Neural crest cell (in vitro differentiated cells): ENCODE measurements around the gene VWA8. TPM values are rescaled to one million over a fixed set of nuclear protein-coding genes. Genes with fewer than 3 reads are reported as not detected.

Experiments
- DNase-seq: peaks from one replicate; pipeline ENCODE4 v3.0.0; 2021; ENCODE audit warnings: low read depth, mixed read lengths, low spot score
- H3K27ac Mint-ChIP-seq: one replicate; pipeline ENCODE4 v1.8.0; 2021; ENCODE audit warnings: mild to moderate bottlenecking, mixed read lengths; ENCODE audit not compliant: unreplicated experiment
- H3K27me3 Mint-ChIP-seq: 2 replicates; pipeline ENCODE4 v1.8.0; 2021; ENCODE audit warnings: low read depth, mild to moderate bottlenecking, mixed read lengths
- H3K36me3 Mint-ChIP-seq: 2 replicates; pipeline ENCODE4 v1.8.0; 2021; ENCODE audit warnings: low read depth, mild to moderate bottlenecking, mixed read lengths
- H3K4me1 Mint-ChIP-seq: 2 replicates; pipeline ENCODE4 v1.8.0; 2021; ENCODE audit warnings: mixed read lengths
- H3K4me3 Mint-ChIP-seq: one replicate; pipeline ENCODE4 v1.8.0; 2021; ENCODE audit warnings: mild to moderate bottlenecking, mixed read lengths
- H3K9me3 Mint-ChIP-seq: 2 replicates; pipeline ENCODE4 v1.8.0; 2021; ENCODE audit warnings: mixed read lengths
- total RNA-seq: library from RNA; stranded (reverse); gene quantifications from 2 replicates; pipeline ENCODE4 v1.2.1, GENCODE V29; 2021
- TF ChIP-seq, protein P1 (sequence below): fragments of 200-600 bp; sonication (generic); conservative IDR thresholded peaks from 2 replicates; pipeline ENCODE4 v1.5.0; 2021; ENCODE audit warnings: antibody characterized with exemption, mild to moderate bottlenecking

Gene VWA8
- total RNA-seq, 1 donor from 2014 or later, result 19.5 TPM

DNA sequence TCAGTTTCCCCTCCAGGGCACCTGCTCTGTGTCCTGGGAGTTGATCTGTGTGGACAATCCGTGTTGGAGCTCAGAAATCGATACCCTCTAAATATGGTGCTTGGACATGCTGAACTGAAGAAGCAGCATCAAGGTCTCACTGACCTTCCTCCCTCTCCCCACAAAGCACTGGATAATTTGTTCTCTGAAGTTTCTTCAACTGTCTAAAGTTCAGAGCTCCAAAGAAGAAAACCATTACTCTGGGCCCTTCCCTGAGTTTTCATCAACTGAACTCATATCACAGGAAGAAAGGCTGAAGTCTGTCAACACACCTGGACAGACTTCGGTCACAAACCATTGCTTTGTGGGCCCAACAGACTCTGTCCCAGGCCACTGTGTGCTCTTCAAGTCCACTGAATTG is 371.5 kb downstream of the VWA8 start:
- H3K9me3 Mint-ChIP-seq, result no peaks in the 10 kb centered on the region
- no peaks in the 10 kb centered on the region for H3K4me1 Mint-ChIP-seq
- H3K27me3 Mint-ChIP-seq, result no peaks in the 10 kb centered on the region
- TF ChIP-seq, protein P1, sequence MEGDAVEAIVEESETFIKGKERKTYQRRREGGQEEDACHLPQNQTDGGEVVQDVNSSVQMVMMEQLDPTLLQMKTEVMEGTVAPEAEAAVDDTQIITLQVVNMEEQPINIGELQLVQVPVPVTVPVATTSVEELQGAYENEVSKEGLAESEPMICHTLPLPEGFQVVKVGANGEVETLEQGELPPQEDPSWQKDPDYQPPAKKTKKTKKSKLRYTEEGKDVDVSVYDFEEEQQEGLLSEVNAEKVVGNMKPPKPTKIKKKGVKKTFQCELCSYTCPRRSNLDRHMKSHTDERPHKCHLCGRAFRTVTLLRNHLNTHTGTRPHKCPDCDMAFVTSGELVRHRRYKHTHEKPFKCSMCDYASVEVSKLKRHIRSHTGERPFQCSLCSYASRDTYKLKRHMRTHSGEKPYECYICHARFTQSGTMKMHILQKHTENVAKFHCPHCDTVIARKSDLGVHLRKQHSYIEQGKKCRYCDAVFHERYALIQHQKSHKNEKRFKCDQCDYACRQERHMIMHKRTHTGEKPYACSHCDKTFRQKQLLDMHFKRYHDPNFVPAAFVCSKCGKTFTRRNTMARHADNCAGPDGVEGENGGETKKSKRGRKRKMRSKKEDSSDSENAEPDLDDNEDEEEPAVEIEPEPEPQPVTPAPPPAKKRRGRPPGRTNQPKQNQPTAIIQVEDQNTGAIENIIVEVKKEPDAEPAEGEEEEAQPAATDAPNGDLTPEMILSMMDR, result no peak
- DNase-seq, result no peak
- no peak overlapping the region for H3K27ac Mint-ChIP-seq
- H3K36me3 Mint-ChIP-seq, result peaks cover 28% of the 10 kb centered on the region
- H3K4me3 Mint-ChIP-seq, result no peak overlapping the region

DNA sequence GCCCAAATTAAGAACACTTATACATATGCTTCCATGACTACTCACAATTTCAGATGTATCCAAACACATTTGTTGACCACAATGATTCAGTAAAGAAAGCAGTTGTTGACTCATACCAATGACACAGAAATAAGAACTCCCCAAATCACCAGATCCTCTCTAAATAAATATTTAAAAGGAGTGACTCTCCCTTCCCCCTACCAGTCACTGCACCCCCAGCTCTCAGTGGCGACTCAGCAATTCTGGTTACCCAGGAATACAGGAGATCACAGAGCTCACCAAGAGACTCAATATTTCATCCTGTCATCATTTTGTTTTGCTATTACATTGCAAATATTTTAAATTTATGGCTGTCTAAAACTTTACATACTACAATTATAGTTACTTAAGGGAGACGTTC is 372.0 kb downstream of the VWA8 start:
- TF ChIP-seq, protein P1, result no peak
- no peak for DNase-seq
- Mint-ChIP-seq H3K27me3 (no peaks in the 10 kb centered on the region), H3K9me3 (no peaks in the 10 kb centered on the region), H3K36me3 (peaks cover 28% of the 10 kb centered on the region), H3K27ac (peak overlapping the region; percentile 27), H3K4me1 (no peaks in the 10 kb centered on the region), H3K4me3 (no peak overlapping the region)

DNA sequence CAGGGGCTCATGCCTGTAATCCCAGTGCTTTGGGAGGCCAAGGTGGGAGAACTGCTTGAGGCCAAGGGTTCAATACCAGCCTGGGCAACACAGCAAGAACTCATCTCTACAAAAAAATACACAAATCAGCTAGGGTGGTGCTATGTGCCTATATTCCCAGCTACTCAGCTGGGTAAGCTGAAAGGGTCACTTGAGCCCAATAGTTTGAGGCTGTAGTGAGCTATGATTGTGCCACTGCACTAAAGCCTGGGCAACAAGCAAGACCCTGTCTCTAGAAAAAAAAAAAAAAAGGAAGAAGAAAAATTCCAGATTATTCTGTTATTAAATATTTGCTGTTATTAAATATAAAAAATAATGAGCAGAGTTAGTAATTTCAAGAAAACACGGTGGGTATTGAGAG is 372.5 kb downstream of the VWA8 start:
- Mint-ChIP-seq H3K4me3 (no peak overlapping the region), H3K36me3 (peaks cover 31% of the 10 kb centered on the region), H3K27ac (no peak overlapping the region), H3K4me1 (no peaks in the 10 kb centered on the region), H3K9me3 (no peaks in the 10 kb centered on the region), H3K27me3 (no peaks in the 10 kb centered on the region)
- TF ChIP-seq, protein P1, result no peak
- DNase-seq, result no peak

DNA sequence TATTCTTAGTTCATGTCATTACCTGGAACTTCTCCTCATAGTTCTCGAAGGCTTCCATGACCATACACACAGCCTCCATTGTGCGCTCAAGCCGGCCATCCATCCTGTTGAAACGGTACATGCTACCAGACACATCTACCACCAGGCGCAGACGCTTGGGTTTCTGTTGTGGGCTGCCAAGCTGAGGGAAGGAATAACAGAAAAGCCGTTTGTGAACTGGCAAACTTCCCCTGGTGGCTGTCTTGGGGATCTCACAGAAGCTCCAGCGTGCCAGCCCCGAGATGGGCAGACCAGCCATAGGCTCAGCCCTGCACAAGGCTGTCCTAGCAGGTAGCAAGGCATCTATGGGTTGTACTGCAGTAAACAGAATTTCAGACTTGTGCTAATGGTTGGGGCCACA is 373.4 kb downstream of the VWA8 start:
- no peak overlapping the region for H3K4me3 Mint-ChIP-seq
- DNase-seq, result no peak
- H3K36me3 Mint-ChIP-seq, result peaks cover 38% of the 10 kb centered on the region
- TF ChIP-seq, protein P1, result peak; percentile 26
- H3K9me3 Mint-ChIP-seq, result peaks cover 6% of the 10 kb centered on the region
- H3K4me1 Mint-ChIP-seq, result no peaks in the 10 kb centered on the region
- H3K27ac Mint-ChIP-seq, result peak overlapping the region; percentile 30
- H3K27me3 Mint-ChIP-seq, result no peaks in the 10 kb centered on the region

DNA sequence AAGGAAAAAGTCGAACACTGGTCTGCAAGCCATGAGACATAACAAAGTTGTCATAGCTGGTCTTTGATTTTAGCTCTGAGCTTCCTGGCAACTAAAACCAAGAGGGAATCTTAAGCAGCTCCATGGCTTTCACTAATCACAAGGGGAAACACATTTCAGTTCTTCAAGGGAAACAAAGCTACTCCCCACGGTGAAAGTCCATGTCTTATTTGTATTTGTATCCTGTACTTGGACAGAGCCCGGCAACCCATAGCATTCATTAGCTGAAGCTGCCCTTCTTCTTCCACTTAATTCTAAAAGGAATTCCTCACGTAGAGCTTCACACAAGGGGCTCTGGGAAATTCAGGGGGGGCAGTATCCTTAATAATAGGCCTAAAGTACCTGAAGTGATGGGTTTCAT is 374.7 kb downstream of the VWA8 start:
- Mint-ChIP-seq H3K4me1 (no peaks in the 10 kb centered on the region), H3K9me3 (peaks cover 6% of the 10 kb centered on the region), H3K36me3 (peaks cover 36% of the 10 kb centered on the region), H3K27ac (no peak overlapping the region), H3K4me3 (no peak overlapping the region), H3K27me3 (no peaks in the 10 kb centered on the region)
- TF ChIP-seq, protein P1, result no peak
- no peak for DNase-seq

DNA sequence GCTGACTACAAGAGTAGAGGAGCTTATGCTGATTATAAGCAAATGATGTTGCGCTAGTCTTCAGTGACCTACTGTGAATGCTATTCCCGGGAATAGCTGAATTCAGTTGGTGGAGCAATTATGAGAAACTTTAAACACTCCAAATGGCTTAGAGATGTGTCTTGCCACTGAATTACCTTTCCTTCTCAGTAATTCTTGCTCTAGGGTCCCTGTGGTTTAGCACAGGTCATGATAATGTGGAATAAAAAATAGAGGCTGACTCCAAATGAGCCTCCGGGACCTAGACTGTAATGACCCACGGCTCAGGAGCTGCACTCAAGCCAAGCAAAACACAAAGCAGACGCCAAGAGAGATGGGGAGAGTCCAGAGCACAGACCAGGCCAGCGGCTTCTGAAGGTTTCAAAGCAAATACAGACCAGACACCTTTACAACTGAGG is 378.9 kb downstream of the VWA8 start:
- peaks cover 5% of the 10 kb centered on the region for H3K4me1 Mint-ChIP-seq
- H3K9me3 Mint-ChIP-seq, result peaks cover 6% of the 10 kb centered on the region
- H3K36me3 Mint-ChIP-seq, result peaks cover 28% of the 10 kb centered on the region
- no peak for DNase-seq
- TF ChIP-seq, protein P1, result no peak
- H3K4me3 Mint-ChIP-seq, result no peak overlapping the region
- no peak overlapping the region for H3K27ac Mint-ChIP-seq
- H3K27me3 Mint-ChIP-seq, result no peaks in the 10 kb centered on the region
